Progenitor cell of endocrine pancreas (in vitro differentiated cells): ENCODE measurements around the gene GPBP1L1. TPM values are rescaled to one million over a fixed set of nuclear protein-coding genes. Genes with fewer than 3 reads are reported as not detected.
"Not testable (repeated sequence)": the region's sequence is repeated elsewhere in the genome, so short reads cannot be mapped to it uniquely, and the experiment has no call there.

Source experiments
- DNase-seq: peaks from one replicate; pipeline ENCODE4 v3.0.0; 2021; ENCODE audit warnings: low spot score; ENCODE audit not compliant: unreplicated experiment
- H3K27ac Mint-ChIP-seq: 2 replicates; pipeline ENCODE4 v1.8.0; 2021; ENCODE audit warnings: mild to moderate bottlenecking, moderate library complexity, mixed read lengths
- H3K27me3 Mint-ChIP-seq: 2 replicates; pipeline ENCODE4 v1.8.0; 2021; ENCODE audit warnings: mixed read lengths
- H3K36me3 Mint-ChIP-seq: 2 replicates; pipeline ENCODE4 v1.8.0; 2022; ENCODE audit warnings: mixed read lengths; ENCODE audit not compliant: insufficient read depth
- H3K4me1 Mint-ChIP-seq: 2 replicates; pipeline ENCODE4 v1.8.0; 2021; ENCODE audit warnings: low read depth, mixed read lengths
- H3K4me3 Mint-ChIP-seq: 2 replicates; pipeline ENCODE4 v1.8.0; 2021; ENCODE audit warnings: low read depth, mild to moderate bottlenecking, moderate library complexity, mixed read lengths
- H3K9me3 Mint-ChIP-seq: 2 replicates; pipeline ENCODE4 v1.8.0; 2021; ENCODE audit warnings: low read depth, mixed read lengths
- total RNA-seq: library from RNA; stranded (reverse); gene quantifications from 2 replicates; pipeline ENCODE4 v1.2.1, GENCODE V29; 2021
- TF ChIP-seq, protein P1 (sequence below): fragments of 200-600 bp; sonication (generic); IDR thresholded peaks from one replicate; pipeline ENCODE4 v1.5.0; 2021; ENCODE audit warnings: antibody characterized with exemption, mild to moderate bottlenecking; ENCODE audit not compliant: unreplicated experiment

Gene GPBP1L1
- total RNA-seq, 1 donor from 2014 or later: 153 TPM

DNA sequence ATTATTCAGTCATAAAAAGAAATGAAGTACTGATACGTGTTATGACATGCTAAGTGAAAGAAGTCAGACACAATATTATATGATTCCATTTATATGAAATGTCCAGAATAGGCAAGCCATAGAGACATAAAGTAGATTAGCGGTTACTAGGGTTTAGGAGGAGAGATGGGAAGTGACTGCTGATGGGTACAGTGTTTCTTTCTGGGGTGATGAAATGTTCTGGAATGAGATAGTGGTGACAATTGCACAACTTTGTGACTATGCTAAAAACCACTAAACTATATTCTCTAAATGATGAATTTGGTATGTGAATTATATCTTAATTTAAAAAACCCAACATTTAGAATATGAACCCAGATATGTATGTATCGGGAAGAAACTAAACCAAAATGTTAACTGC lies 36.5 kb upstream of the GPBP1L1 start:
- Mint-ChIP-seq H3K27me3 (no peaks in the 10 kb centered on the region), H3K4me3 (no peak overlapping the region), H3K27ac (no peak overlapping the region), H3K36me3 (peaks cover 6% of the 10 kb centered on the region), H3K4me1 (no peaks in the 10 kb centered on the region), H3K9me3 (no peaks in the 10 kb centered on the region)
- DNase-seq: no peak
- TF ChIP-seq, protein P1, sequence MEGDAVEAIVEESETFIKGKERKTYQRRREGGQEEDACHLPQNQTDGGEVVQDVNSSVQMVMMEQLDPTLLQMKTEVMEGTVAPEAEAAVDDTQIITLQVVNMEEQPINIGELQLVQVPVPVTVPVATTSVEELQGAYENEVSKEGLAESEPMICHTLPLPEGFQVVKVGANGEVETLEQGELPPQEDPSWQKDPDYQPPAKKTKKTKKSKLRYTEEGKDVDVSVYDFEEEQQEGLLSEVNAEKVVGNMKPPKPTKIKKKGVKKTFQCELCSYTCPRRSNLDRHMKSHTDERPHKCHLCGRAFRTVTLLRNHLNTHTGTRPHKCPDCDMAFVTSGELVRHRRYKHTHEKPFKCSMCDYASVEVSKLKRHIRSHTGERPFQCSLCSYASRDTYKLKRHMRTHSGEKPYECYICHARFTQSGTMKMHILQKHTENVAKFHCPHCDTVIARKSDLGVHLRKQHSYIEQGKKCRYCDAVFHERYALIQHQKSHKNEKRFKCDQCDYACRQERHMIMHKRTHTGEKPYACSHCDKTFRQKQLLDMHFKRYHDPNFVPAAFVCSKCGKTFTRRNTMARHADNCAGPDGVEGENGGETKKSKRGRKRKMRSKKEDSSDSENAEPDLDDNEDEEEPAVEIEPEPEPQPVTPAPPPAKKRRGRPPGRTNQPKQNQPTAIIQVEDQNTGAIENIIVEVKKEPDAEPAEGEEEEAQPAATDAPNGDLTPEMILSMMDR: no peak

DNA sequence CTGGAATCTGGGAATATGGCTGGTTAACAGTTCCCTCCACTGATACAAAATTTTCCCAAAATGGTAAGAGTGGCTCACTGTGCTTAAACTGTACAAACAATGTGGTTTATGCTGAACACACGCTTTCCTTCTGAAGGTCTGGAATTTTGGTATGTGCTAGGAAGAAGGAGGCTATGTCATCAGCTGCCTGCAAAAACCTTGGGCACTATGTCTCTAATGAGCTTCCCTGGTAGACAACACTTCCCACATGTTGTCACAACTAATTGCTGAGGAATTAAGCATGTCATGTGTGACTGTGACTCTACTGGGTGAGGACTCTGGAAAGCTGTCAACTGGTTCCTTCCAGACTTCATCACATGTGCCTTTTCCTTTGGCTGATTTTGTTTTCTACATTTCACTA lies 34.9 kb upstream of the GPBP1L1 start:
- no peak for DNase-seq
- H3K27ac Mint-ChIP-seq: no peak overlapping the region
- TF ChIP-seq, protein P1: no peak
- H3K27me3 Mint-ChIP-seq: no peaks in the 10 kb centered on the region
- no peaks in the 10 kb centered on the region for H3K4me1 Mint-ChIP-seq
- no peak overlapping the region for H3K4me3 Mint-ChIP-seq
- no peaks in the 10 kb centered on the region for H3K9me3 Mint-ChIP-seq
- H3K36me3 Mint-ChIP-seq: peaks cover 5% of the 10 kb centered on the region

DNA sequence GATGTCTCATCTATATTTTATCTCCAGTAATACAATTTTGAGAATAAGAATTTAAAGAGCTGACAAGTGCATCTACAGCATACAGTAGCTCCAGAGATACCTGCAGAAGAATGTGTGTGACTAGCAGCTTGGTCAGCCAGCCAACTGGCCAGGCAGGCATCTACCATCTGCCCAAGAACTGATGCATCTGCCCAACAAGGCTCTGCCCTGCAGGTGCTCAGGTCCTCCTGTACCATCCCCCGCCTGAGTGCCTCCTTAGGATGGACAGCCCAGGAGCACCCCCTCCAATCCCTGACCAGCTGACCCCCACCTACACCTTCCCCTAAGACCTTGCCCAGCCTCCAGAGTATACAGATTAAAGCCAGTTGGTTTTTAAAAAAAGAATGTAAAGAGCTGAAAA lies 32.0 kb upstream of the GPBP1L1 start:
- Mint-ChIP-seq H3K27me3 (no peaks in the 10 kb centered on the region), H3K4me1 (no peaks in the 10 kb centered on the region), H3K36me3 (peaks cover 9% of the 10 kb centered on the region), H3K4me3 (no peak overlapping the region), H3K27ac (no peak overlapping the region), H3K9me3 (no peaks in the 10 kb centered on the region)
- no peak for DNase-seq
- TF ChIP-seq, protein P1: no peak

DNA sequence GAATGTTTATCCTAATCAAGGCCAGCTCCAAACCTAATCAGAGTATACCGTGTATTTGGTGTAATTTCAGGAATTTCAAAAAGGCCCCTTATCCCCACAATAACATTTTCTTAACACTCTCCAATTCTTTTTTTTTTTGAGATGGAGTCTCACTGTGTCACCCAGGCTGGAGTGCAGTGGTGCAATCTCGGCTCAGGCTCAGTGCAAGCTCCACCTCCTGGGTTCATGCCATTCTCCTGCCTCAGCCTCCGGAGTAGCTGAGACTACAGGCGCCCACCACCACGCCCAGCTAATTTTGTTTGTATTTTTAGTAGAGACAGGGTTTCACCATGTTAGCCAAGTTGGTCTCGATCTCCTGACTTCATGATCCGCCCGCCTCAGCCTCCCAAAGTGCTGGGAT lies 31.1 kb upstream of the GPBP1L1 start:
- H3K4me3 Mint-ChIP-seq: not testable (repeated sequence)

DNA sequence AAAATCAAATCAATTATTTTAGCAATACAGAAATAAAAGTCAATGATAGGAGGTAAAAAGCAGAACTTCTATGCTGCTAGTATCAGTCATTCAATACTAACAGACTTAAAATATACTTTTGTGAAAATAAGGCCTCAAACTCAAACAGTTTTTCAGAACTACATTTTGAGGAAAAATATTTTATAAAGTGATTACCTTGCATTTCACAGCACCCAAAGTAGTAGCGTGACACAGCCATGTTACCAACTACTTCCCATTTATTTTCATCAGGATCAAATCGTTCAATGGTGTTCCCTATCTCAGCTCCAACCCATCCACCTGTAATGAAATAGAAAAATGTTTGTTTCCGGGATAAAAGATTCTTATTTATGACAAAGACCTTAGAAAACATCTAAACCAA lies 30.4 kb upstream of the GPBP1L1 start:
- Mint-ChIP-seq H3K27ac (no peak overlapping the region), H3K36me3 (peaks cover 9% of the 10 kb centered on the region), H3K4me1 (no peaks in the 10 kb centered on the region), H3K9me3 (no peaks in the 10 kb centered on the region), H3K4me3 (no peak overlapping the region), H3K27me3 (no peaks in the 10 kb centered on the region)
- DNase-seq: no peak
- TF ChIP-seq, protein P1: no peak

More for the DNA sequence above, 31.1 kb upstream of the GPBP1L1 start:
- H3K9me3 Mint-ChIP-seq, H3K27ac Mint-ChIP-seq, DNase-seq, H3K27me3 Mint-ChIP-seq, H3K4me1 Mint-ChIP-seq, H3K36me3 Mint-ChIP-seq: not testable (repeated sequence)

DNA sequence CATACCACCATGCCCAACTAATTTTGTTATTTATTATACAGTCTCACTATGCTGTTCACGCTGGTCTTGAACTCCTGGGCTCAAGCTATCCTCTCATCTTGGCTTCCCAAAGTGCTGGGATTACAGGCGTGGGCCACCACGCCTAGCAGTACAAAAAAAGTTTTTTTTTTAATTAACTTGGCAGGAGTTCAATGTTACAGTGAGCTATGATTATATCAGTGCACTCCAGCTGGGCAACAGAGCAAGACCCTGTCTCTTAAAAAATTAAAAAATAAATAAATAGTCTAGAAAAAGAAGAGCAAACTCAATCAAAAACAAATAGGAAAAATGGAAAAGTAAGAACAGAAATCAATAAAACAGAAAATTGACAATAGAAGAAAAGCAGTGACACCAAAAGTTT lies 27.4 kb upstream of the GPBP1L1 start:
- H3K9me3 Mint-ChIP-seq: no peaks in the 10 kb centered on the region
- no peak for DNase-seq
- H3K4me1 Mint-ChIP-seq: no peaks in the 10 kb centered on the region
- no peak overlapping the region for H3K4me3 Mint-ChIP-seq
- H3K27me3 Mint-ChIP-seq: no peaks in the 10 kb centered on the region
- no peak overlapping the region for H3K27ac Mint-ChIP-seq
- TF ChIP-seq, protein P1: no peak
- H3K36me3 Mint-ChIP-seq: peaks cover 11% of the 10 kb centered on the region
